IPS DF 6.9 (cell line): ENCODE data around the gene SLU7.

Experiments used
- DNase-seq: peaks from one replicate; pipeline ENCODE4 v3.0.0-alpha.2; 2013; ENCODE audit warnings: low read depth, low spot score
- H3K27ac ChIP-seq: one replicate; pipeline ENCODE4 v1.5.1; 2013; ENCODE audit warnings: low read length, control low read depth
- H3K27me3 ChIP-seq: 2 replicates; pipeline ENCODE4 v1.6.1; 2013; ENCODE audit warnings: mild to moderate bottlenecking, low read length; ENCODE audit not compliant: control insufficient read depth, insufficient read depth
- H3K36me3 ChIP-seq: 2 replicates; pipeline ENCODE4 v1.6.1; 2013; ENCODE audit warnings: low read length; ENCODE audit not compliant: control insufficient read depth, insufficient read depth
- H3K4me1 ChIP-seq: 2 replicates; pipeline ENCODE4 v1.6.1; 2013; ENCODE audit warnings: low read length; ENCODE audit not compliant: control insufficient read depth, insufficient read depth
- H3K4me3 ChIP-seq: 2 replicates; pipeline ENCODE4 v1.5.1; 2013; ENCODE audit warnings: mild to moderate bottlenecking, low read length
- H3K9me3 ChIP-seq: 2 replicates; pipeline ENCODE4 v1.6.1; 2013; ENCODE audit warnings: low read length, inconsistent platforms; ENCODE audit not compliant: control insufficient read depth, insufficient read depth
- WGBS: extraction: QIAGEN DNeasy Blood & Tissue Kit; methylation state at CpG from one replicate; pipeline ENCODE4 v1.1.7; 2013; ENCODE audit warnings: mixed read lengths, missing lambda C conversion rate; ENCODE audit not compliant: insufficient read length, insufficient coverage; 5-methylcytosine and 5-hydroxymethylcytosine counted together

Gene SLU7

DNA sequence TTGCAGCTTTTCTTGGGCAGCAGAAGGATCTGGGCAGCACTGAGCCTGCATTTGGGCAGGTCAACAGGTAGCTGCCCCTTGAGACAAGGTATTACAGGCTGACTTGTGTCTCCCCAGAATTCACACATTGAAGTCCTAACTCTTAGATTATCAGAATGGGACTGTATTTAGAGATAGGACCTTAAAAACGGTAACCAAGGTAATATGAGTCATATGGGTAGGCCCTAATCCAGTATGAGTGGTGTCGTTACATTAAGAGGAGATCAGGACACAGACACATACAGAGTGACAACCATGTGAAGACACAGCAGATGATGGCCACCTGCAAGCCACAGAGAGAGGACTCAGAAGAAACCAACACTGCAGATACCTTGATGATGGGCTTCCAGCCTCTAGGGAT is 51.6 kb downstream of the SLU7 start:
- Histone ChIP-seq H3K27me3 (peaks cover 4% of the 10 kb centered on the region; the same call in 1 of the 2 replicates), H3K27ac (no peak overlapping the region), H3K36me3 (no peaks in the 10 kb centered on the region), H3K4me3 (no peak overlapping the region), H3K9me3 (no peaks in the 10 kb centered on the region), H3K4me1 (peaks cover 3% of the 10 kb centered on the region; the same call in 1 of the 2 replicates)
- WGBS: no CpG with 5 or more reads among the region's 2 CpGs
- no peak for DNase-seq

DNA sequence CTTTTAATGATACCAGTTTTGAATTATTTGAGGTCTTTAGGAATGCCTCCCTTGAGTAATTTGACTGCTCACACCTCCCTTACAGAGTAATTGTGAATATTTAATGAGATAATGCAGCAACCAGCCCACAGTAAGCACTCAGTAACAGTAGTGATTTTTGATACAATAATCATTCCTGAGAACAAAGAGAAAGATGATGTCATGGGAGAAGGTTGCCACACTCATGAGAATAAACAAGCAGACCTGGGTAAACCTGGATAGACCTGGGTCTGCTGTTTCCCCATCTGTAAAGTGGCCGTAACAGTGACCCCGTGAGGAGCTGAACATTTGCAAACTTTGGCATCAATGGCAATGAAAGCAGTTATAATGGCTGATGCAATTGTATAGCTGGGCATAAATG is 52.7 kb downstream of the SLU7 start:
- peaks cover 4% of the 10 kb centered on the region; the same call in 1 of the 2 replicates for H3K27me3 ChIP-seq
- no peak overlapping the region for H3K4me3 ChIP-seq
- WGBS: no CpG with 5 or more reads among the region's 2 CpGs
- peaks cover 3% of the 10 kb centered on the region; the same call in 1 of the 2 replicates for H3K4me1 ChIP-seq
- no peaks in the 10 kb centered on the region for H3K36me3 ChIP-seq
- H3K9me3 ChIP-seq: no peaks in the 10 kb centered on the region
- DNase-seq: no peak
- no peak overlapping the region for H3K27ac ChIP-seq

DNA sequence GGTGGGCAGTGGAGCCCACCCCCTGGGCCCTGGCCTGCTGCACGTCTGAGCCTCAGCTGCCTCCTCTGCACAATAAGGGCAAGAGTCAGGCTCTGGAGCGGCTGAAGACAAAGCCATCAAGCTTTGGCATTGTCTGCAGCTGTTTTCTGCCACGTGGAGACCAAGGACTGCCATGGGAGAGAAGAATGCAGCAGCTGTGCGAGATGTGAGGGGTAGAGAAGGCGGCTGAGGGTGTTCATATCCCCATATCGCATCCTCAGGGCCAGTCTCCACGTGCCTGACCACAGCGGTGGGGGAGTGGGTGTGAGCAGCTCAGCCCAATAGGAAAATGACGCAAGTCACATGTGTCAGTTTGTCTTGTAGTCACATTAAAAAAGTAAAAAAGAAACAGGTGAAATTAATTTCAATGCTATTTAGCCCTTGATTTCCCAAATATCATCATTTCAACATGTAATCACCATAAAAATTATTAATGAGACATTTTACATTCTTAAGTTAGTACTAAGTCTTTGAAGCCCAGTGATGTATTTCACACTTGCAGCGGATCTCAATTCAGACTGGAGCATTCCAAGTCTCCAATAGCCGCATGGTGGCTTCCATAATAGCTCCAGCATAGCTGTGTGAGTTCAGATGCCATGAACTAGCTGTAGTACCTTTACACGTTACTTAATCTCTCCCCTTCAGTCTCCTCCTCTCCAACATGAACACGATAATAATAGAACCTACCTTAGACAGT is 55.1 kb downstream of the SLU7 start:
- Histone ChIP-seq H3K36me3 (no peaks in the 10 kb centered on the region), H3K4me1 (0 out of 2 replicates have a peak, but pooled peaks cover 1% of the 10 kb centered on the region), H3K4me3 (no peak overlapping the region), H3K27me3 (no peaks in the 10 kb centered on the region), H3K27ac (no peak overlapping the region), H3K9me3 (no peaks in the 10 kb centered on the region)
- no CpG with 5 or more reads among the region's 13 CpGs for WGBS
- no peak for DNase-seq

DNA sequence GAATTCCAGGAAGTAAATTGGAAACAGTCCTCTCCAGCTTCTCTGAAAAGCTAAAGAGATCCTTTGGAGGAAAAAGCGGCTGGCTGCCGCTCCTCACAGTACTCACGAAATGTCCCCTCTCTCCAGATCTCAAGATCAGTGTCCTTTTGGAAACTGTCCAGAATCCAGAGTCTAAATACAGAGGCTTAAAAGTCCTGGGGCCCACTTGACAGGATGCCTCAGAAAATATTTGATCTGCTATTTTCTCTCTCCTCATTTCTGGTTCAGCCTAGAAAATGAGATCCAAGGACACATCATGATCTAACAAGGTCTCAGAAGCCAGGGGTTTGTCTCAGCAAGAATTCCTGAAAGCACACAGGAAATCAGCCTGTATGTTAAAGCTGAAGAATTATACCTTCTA is 55.7 kb downstream of the SLU7 start:
- H3K27ac ChIP-seq: no peak overlapping the region
- H3K4me1 ChIP-seq: 0 out of 2 replicates have a peak, but pooled peaks cover 1% of the 10 kb centered on the region
- no peaks in the 10 kb centered on the region for H3K36me3 ChIP-seq
- H3K4me3 ChIP-seq: no peak overlapping the region
- H3K27me3 ChIP-seq: no peaks in the 10 kb centered on the region
- H3K9me3 ChIP-seq: no peaks in the 10 kb centered on the region
- WGBS: no CpG with 5 or more reads among the region's 3 CpGs
- no peak for DNase-seq

DNA sequence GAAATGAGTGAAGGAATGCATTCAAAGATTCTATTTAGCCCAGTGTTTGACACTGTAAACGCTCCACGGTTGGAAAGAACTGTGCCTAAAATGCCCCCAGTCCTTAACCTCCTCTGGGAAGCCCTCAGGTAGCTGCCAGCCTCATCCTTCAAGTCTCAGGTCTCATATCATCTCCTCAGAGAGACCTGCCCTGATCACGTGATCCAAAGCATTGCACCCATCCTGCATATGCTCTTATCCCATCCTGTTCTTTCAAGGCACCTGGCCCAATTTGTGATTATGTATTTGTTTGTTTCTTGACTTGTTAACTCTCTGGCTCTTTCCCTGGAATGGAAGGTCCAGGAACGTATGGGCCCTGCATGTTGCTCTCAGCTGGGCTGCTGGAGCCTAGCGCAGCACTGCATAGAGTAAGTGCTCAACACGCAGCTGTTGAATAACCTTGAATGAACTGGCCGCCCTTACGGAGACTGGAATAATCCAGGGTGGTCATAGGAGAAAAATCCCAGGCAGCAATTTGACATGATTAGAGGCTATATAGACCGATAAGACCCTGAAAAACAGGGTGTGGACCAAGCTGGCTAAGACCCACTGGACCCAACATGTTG is 57.2 kb downstream of the SLU7 start:
- Histone ChIP-seq H3K4me1 (0 out of 2 replicates have a peak, but pooled peaks cover 1% of the 10 kb centered on the region), H3K27ac (no peak overlapping the region), H3K4me3 (no peak overlapping the region), H3K36me3 (no peaks in the 10 kb centered on the region), H3K9me3 (no peaks in the 10 kb centered on the region), H3K27me3 (no peaks in the 10 kb centered on the region)
- no peak for DNase-seq
- whole genome bisulfite sequencing: no CpG with 5 or more reads among the region's 9 CpGs

DNA sequence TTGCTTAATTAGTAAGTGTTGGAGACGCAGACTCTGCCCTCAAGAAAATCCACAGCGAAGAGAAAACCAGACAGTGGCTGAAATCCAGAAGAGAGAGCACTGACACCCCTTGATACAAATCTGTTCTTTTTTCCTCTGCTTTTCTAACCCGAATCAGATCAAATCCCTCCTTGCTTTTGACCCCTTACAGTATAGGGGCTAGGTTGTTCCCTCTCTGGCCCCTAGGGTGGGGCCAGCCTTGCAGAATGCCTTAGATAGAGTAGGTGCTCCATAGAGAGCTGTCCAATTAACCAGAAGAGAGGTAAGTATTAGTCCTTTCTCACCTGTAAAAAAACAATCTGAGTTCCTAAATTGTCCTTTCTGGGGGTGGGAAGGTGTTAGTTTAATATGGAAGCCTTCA is 58.6 kb downstream of the SLU7 start:
- Histone ChIP-seq H3K9me3 (no peaks in the 10 kb centered on the region), H3K27me3 (no peaks in the 10 kb centered on the region), H3K4me1 (0 out of 2 replicates have a peak, but pooled peaks cover 1% of the 10 kb centered on the region), H3K4me3 (no peak overlapping the region), H3K36me3 (no peaks in the 10 kb centered on the region), H3K27ac (no peak overlapping the region)
- WGBS: no CpG with 5 or more reads among the region's 3 CpGs
- no peak for DNase-seq

DNA sequence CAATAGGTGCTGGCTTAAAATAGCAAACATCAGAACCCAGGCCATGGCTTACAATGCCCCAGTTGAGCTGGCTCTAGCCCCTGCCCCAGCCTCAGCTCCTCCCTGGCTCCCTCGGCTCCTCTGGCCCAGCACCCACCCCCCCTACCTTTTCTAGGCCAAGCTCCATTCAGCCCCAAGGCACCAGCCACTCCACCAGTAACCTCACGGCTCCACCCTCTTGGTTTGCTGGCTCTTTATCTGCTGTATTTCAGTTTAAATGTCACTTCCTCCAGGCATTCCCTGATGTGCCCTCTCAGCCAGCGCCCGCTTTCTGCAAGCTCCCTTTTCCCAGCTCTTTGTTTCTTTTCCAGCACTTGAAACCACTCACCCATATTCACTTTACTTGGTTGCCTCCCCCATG is 59.1 kb downstream of the SLU7 start:
- Histone ChIP-seq H3K27me3 (no peaks in the 10 kb centered on the region), H3K9me3 (no peaks in the 10 kb centered on the region), H3K27ac (no peak overlapping the region), H3K36me3 (no peaks in the 10 kb centered on the region), H3K4me1 (0 out of 2 replicates have a peak, but pooled peaks cover 1% of the 10 kb centered on the region), H3K4me3 (no peak overlapping the region)
- DNase-seq: no peak
- no CpG with 5 or more reads among the region's 4 CpGs for WGBS

DNA sequence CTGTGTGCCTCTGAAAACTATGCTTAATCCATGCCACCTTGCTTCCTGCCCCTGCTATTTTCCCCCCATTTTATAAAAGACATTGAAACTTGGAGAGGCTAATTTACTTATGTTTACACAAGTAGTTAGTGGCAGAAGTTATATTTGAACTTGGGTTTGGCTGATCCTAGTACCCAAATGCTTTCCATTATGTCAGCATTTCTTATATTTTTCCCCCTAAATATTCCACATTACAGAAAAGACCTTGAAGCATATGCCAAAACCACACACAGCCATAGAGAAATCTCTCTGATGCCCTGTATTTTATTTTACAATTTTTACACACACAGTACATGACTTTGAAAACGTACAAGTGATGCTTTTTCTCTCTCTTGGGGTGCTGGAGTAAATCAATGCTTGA is 59.6 kb downstream of the SLU7 start:
- no peak for DNase-seq
- no peaks in the 10 kb centered on the region for H3K27me3 ChIP-seq
- no peaks in the 10 kb centered on the region for H3K9me3 ChIP-seq
- WGBS: no CpG with 5 or more reads among the region's 1 CpG
- 0 out of 2 replicates have a peak, but pooled peaks cover 1% of the 10 kb centered on the region for H3K4me1 ChIP-seq
- no peak overlapping the region for H3K27ac ChIP-seq
- H3K36me3 ChIP-seq: no peaks in the 10 kb centered on the region
- H3K4me3 ChIP-seq: no peak overlapping the region

DNA sequence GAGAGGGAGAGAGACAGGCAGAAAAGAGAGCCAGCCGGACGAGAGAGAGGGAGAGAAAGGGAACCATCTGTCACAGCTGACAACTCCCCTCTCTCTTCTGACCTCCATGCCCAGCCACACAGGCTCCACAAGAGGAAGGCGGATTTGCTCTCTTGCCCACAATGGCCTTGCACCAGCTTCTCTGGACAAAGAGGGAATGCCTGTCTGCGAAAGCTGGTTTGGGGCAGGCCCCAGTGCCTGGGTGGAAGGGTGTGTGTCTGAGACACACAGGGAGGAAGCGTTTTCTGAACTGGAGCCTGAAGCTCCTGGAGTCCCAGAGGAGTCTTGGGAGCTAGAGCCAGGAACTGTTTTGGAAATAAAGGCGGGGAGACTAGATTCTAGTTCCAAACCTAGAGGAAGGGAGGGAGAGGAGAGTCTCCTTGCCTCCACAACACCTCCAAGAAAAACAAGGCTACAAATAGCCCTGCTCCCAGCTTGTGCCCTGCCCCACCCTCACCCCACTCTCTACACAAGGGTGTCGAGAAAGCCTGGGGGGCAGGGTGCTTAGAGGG is 60.9 kb downstream of the SLU7 start:
- Histone ChIP-seq H3K9me3 (no peaks in the 10 kb centered on the region), H3K36me3 (no peaks in the 10 kb centered on the region), H3K27ac (no peak overlapping the region), H3K27me3 (no peaks in the 10 kb centered on the region), H3K4me3 (no peak overlapping the region), H3K4me1 (0 out of 2 replicates have a peak, but pooled peaks cover 1% of the 10 kb centered on the region)
- WGBS: no CpG with 5 or more reads among the region's 7 CpGs
- no peak for DNase-seq

DNA sequence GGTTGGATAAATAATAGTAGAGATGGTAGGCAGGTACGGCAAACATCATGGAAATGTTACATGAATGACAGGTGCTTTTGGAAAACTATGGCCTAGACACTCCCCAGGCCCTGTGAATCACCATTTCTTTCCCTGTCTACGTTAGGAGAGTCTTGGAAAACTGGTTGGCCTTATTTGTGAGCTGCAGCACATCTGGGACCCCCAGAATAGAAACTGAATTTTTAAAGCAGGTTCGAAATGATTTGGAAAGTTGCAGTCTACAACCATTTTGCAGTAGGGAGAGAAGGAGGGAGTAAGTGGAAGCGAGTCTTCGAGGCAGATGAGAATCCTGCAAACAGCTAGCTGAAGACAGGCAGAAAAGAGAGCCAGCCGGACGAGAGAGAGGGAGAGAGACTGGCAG is 61.5 kb downstream of the SLU7 start:
- WGBS: no CpG with 5 or more reads among the region's 7 CpGs
- Histone ChIP-seq H3K36me3 (no peaks in the 10 kb centered on the region), H3K9me3 (no peaks in the 10 kb centered on the region), H3K27ac (no peak overlapping the region), H3K27me3 (no peaks in the 10 kb centered on the region), H3K4me1 (0 out of 2 replicates have a peak, but pooled peaks cover 1% of the 10 kb centered on the region), H3K4me3 (no peak overlapping the region)
- DNase-seq: no peak
